AG04450 (cell line): ENCODE data around the gene TRAPPC12. TPM values are rescaled to one million over a fixed set of nuclear protein-coding genes. Genes with fewer than 3 reads are reported as not detected.

Experiments used
- CTCF ChIA-PET: fragments of 300-600, 350-600 bp; formaldehyde crosslinking; extraction: SDS; loops from one replicate; lab custom pipeline; 2022; ENCODE audit warnings: antibody characterized with exemption, inconsistent platforms; lab: Charles Lee
- POLR2A ChIA-PET: fragments of 350-600 bp; formaldehyde crosslinking; extraction: SDS; loops from one replicate; lab custom pipeline; 2021; ENCODE audit warnings: antibody characterized with exemption, inconsistent platforms; lab: Yijun Ruan, JAX
- DNase-seq: peaks from one replicate; pipeline ENCODE4 v3.0.0-alpha.2; 2011; ENCODE audit warnings: low read depth, low spot score
- H3K27ac ChIP-seq: one replicate; pipeline ENCODE4 v1.5.1; 2012; ENCODE audit warnings: low read depth, low read length, control low read depth
- H3K27me3 ChIP-seq: one replicate; pipeline ENCODE4 v1.6.0; 2012; ENCODE audit warnings: low read length; ENCODE audit not compliant: control insufficient read depth, insufficient read depth
- H3K4me3 ChIP-seq: 2 replicates; pipeline ENCODE4 v1.5.1; 2011; ENCODE audit warnings: mild to moderate bottlenecking, low read depth, low read length, control low read depth
- H3K9me3 ChIP-seq: 2 replicates; pipeline ENCODE4 v1.5.1; 2012; ENCODE audit warnings: low read length; ENCODE audit not compliant: control insufficient read depth, insufficient read depth
- polyA plus RNA-seq: library from polyadenylated mRNA; depleted of rRNA; stranded (reverse); fragments of >200 nt; gene quantifications from 2 replicates; pipeline ENCODE4 v1.2.3, GENCODE V29; 2011
- TF ChIP-seq, protein P1 (sequence below): IDR thresholded peaks from 2 replicates; pipeline ENCODE4 v1.5.1; 2011; ENCODE audit warnings: low read depth, low read length, control low read depth, inconsistent platforms

The TRAPPC12 gene
- polyA plus RNA-seq, 1 experiment, result 41.7 TPM

DNA sequence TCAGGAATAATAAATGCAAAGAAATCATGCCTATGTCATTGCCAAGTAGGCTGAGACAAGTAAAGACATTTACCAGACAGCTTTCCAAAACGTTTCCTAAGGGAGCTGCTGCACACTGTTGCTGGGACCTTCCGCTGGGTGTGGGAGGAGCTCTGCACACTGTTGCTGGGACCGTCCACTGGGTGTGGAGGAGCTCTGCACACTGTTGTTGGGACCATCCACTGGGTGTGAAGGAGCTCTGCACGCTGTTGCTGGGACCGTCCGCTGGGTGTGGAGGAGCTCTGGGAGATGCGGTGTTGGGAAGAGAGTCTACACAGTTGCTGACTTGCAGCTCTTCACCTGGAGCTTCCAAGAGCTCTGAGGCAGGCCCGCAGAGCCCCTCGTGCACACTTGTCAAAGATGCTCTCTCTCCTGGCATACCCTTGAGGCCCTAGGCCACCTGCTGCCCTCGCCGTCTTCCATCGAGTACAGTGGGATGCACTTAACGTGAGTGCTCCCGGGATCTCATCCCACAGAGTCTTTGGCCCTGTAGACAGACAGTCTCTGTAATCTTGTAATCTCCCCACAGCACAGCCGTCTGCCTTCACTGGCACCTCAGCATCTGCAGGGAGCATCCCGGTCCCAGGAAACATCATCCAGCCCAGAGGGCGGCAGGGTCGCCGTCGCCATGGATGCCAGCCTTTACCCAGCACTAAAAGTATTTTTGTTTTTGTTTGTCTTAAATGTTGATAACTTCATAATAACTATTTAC lies 51.4 kb downstream of the TRAPPC12 start:
- DNase-seq, result no peak
- CTCF ChIA-PET, result interaction anchor here (1.1 to 1.8 kb wide), 2 partner anchors 11 to 31 kb away, joined by 4 to 5 read pairs; no protein-coding TSS in a partner anchor

DNA sequence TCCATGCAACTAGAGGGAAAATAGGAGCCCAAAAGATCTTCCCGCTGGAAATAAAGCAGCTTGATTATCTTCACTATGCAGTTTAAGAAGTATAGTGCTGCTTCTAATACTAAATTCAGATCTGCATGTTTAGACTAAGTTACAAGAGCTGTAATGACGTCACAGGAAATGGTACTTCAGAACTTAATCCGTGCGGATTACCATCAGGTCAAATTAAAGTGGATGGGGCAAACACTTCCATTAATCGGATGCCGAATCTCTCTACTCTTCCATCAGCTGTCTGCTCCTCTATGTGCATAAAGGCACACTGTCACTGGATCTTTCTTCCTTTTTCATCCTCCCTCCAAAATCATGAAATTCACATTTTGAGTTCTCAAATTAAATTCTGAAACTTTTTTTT lies 52.6 kb downstream of the TRAPPC12 start:
- TF ChIP-seq, protein P1, sequence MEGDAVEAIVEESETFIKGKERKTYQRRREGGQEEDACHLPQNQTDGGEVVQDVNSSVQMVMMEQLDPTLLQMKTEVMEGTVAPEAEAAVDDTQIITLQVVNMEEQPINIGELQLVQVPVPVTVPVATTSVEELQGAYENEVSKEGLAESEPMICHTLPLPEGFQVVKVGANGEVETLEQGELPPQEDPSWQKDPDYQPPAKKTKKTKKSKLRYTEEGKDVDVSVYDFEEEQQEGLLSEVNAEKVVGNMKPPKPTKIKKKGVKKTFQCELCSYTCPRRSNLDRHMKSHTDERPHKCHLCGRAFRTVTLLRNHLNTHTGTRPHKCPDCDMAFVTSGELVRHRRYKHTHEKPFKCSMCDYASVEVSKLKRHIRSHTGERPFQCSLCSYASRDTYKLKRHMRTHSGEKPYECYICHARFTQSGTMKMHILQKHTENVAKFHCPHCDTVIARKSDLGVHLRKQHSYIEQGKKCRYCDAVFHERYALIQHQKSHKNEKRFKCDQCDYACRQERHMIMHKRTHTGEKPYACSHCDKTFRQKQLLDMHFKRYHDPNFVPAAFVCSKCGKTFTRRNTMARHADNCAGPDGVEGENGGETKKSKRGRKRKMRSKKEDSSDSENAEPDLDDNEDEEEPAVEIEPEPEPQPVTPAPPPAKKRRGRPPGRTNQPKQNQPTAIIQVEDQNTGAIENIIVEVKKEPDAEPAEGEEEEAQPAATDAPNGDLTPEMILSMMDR, result no peak
- H3K9me3 ChIP-seq, result no peaks in the 10 kb centered on the region
- no peaks in the 10 kb centered on the region for H3K27me3 ChIP-seq
- DNase-seq, result no peak
- no peak overlapping the region for H3K27ac ChIP-seq
- no peak overlapping the region for H3K4me3 ChIP-seq
- CTCF ChIA-PET, result interaction anchor here (3.7 kb wide), 1 partner anchor 8 kb away, joined by 45 read pairs; no protein-coding TSS in a partner anchor
- POLR2A ChIA-PET, result no interaction called here

More for the DNA sequence above, 51.4 kb downstream of the TRAPPC12 start:
- TF ChIP-seq, protein P1, result no peak
- POLR2A ChIA-PET, result no interaction called here
- Histone ChIP-seq H3K27ac (no peak overlapping the region), H3K27me3 (no peaks in the 10 kb centered on the region), H3K9me3 (no peaks in the 10 kb centered on the region), H3K4me3 (no peak overlapping the region)

DNA sequence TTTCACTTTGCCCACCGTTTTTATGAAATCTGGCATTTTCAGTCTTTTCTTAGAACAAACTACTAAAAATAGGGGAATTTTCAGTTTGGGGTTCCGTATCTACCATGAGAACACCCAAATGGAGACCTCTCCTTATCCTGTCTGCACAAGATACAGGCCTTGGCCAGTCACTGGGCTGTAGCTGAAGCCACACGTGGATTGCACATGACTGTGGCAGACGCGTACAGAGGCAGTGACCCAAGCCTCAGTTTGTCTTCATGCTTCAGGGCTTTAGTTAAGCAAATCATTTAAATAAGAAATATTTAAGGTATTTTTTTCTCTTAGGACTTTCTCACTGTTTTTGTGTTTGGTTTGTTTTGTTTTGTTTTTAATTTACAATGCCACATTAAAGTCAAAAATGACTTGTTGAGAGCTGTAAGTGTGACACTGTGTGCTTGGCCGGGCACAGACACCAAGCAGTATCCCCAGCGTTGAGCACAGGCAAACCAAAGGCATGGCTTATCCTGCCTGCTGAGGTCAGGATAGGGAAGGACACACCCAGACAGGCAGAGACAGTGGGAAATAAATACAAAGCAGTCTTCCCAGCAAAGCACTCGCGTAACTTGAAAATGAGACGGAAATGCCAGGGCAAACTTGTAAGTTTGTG lies 53.3 kb downstream of the TRAPPC12 start:
- CTCF ChIA-PET, result interaction anchor here (3.7 kb wide), 1 partner anchor 9 kb away, joined by 45 read pairs; no protein-coding TSS in a partner anchor
- TF ChIP-seq, protein P1, result no peak
- Histone ChIP-seq H3K27me3 (no peaks in the 10 kb centered on the region), H3K4me3 (no peak overlapping the region), H3K27ac (no peak overlapping the region), H3K9me3 (no peaks in the 10 kb centered on the region)
- POLR2A ChIA-PET, result no interaction called here
- no peak for DNase-seq

DNA sequence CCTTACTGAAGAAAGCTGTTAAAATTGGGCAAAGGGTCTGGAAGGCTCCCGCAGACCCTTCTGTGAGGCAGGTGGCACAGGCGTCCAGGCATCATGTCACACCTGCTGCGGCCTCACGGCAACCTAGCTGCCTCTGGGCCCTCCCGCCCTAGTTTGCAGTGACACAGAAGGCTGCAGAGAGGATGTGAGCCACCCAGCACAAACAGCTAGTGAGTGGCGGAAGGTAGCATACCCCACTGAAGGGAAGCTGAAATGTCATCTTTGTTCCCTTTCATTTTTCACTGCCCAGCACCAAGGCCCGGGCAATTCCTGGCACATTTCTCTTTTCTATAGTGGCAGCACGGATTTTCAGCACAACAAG lies 53.8 kb downstream of the TRAPPC12 start:
- ChIA-PET POLR2A (no interaction called here), CTCF (interaction anchor here (1.3 to 3.7 kb wide), 2 partner anchors 10 to 30 kb away, joined by 4 to 45 read pairs; no protein-coding TSS in a partner anchor)
- DNase-seq, result no peak
- H3K9me3 ChIP-seq, result no peaks in the 10 kb centered on the region
- H3K4me3 ChIP-seq, result no peak overlapping the region
- H3K27ac ChIP-seq, result no peak overlapping the region
- TF ChIP-seq, protein P1, result no peak
- H3K27me3 ChIP-seq, result no peaks in the 10 kb centered on the region
